NCI-H2029 treated with DMSO at 0.1 percent for 48 hours (cell line): ENCODE data around the gene RIN3.

ENCODE experiments used
- DNase-seq: peaks from one replicate; lab custom pipeline; 2025; lab: John Stamatoyannopoulos, UW

Gene RIN3

GRCh38 chr14:92650581-92651105 is 137.1 kb downstream of the RIN3 start:
- no peak for DNase-seq

GRCh38 chr14:92651106-92651757 is 137.7 kb downstream of the RIN3 start:
- DNase-seq, result no peak

- no peak for DNase-seq
Measured at GRCh38 chr14:92651758-92652406, 138.3 kb downstream of the RIN3 start.

- no peak for DNase-seq
Measured at GRCh38 chr14:92652413-92653151, 139.0 kb downstream of the RIN3 start.

GRCh38 chr14:92653162-92653651 is 139.6 kb downstream of the RIN3 start:
- no peak for DNase-seq

- no peak for DNase-seq
Measured at GRCh38 chr14:92654239-92654901, 140.8 kb downstream of the RIN3 start.

- DNase-seq, result no peak
Measured at GRCh38 chr14:92655419-92656201, 142.0 kb downstream of the RIN3 start.

GRCh38 chr14:92656306-92657081 is 142.9 kb downstream of the RIN3 start:
- DNase-seq, result no peak

GRCh38 chr14:92657457-92658142 is 144.0 kb downstream of the RIN3 start:
- no peak for DNase-seq

- no peak for DNase-seq
Measured at GRCh38 chr14:92658160-92658559, 144.6 kb downstream of the RIN3 start.

GRCh38 chr14:92658684-92659083 is 145.1 kb downstream of the RIN3 start:
- no peak for DNase-seq

- no peak for DNase-seq
Measured at GRCh38 chr14:92659765-92660561, 146.4 kb downstream of the RIN3 start.

GRCh38 chr14:92660571-92660970 is 147.0 kb downstream of the RIN3 start:
- no peak for DNase-seq

GRCh38 chr14:92663049-92663448 is 149.5 kb downstream of the RIN3 start:
- DNase-seq, result no peak

GRCh38 chr14:92665661-92666110 is 152.1 kb downstream of the RIN3 start:
- DNase-seq, result no peak

GRCh38 chr14:92666251-92666650 is 152.7 kb downstream of the RIN3 start:
- DNase-seq, result no peak

- DNase-seq, result no peak
Measured at GRCh38 chr14:92668276-92668973, 154.8 kb downstream of the RIN3 start.

- no peak for DNase-seq
Measured at GRCh38 chr14:92670160-92670559, 156.6 kb downstream of the RIN3 start.
